SK-N-MC (cell line): ENCODE data around the gene SNX3.

ENCODE experiments used
- DNase-seq: peaks from one replicate; pipeline ENCODE4 v3.0.0-alpha.2; 2011; ENCODE audit warnings: low read depth, low spot score
- H3K27ac ChIP-seq: fragments of 200-600 bp; sonication (generic); 2 replicates; pipeline ENCODE4 v1.5.1; 2016; ENCODE audit warnings: mixed run types
- H3K36me3 ChIP-seq: fragments of 200-600 bp; sonication (generic); 2 replicates; pipeline ENCODE4 v1.6.1; 2017; ENCODE audit warnings: antibody characterized with exemption, low read length, mixed read lengths; ENCODE audit not compliant: insufficient read depth
- H3K4me3 ChIP-seq: fragments of 200-600 bp; sonication (generic); 2 replicates; pipeline ENCODE4 v1.5.1; 2016
- H3K9ac ChIP-seq: fragments of 200-600 bp; sonication (generic); 2 replicates; pipeline ENCODE4 v1.8.0; 2017; ENCODE audit warnings: mixed run types, mixed read lengths; ENCODE audit not compliant: insufficient read length
- H3K9me3 ChIP-seq: fragments of 200-600 bp; sonication (generic); 2 replicates; pipeline ENCODE4 v1.6.1; 2017; ENCODE audit warnings: low read depth, mild to moderate bottlenecking, antibody characterized with exemption, low read length, moderate library complexity, mixed read lengths
- EZH2 ChIP-seq: fragments of 200-600 bp; sonication (generic); IDR thresholded peaks from one replicate; pipeline ENCODE4 v1.6.1; 2017; ENCODE audit warnings: antibody characterized with exemption
- FOXP2 ChIP-seq: optimal IDR thresholded peaks from 2 replicates; pipeline ENCODE3; 2011; ENCODE audit warnings: mild to moderate bottlenecking, moderate library complexity; ENCODE audit not compliant: insufficient read depth; ENCODE audit errors: extremely low read length, control extremely low read depth
- POLR2AphosphoS5 ChIP-seq: IDR thresholded peaks from 2 replicates; pipeline ENCODE4 v1.6.1; 2012; ENCODE audit warnings: mild to moderate bottlenecking, low read depth, low read length, borderline replicate concordance

SNX3 gene

DNA sequence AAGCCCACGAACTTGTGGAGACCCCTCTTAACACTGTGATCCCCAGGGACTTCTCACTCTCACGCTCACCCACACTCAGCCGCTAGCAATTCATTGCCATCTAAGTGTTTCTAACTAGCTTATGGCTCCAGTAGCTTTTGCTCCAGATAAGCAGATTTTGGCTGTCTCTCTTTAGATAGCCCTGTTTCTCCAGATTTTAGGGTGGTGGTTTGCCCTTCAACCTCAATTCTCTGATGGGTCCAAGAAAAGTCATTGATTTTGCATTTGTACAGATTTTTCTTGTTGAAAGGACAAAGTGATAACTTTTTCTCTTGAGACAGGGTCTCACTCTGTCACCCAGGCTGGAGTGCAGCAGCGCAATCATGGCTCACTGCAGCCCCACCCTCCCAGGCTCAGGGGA, 53.8 kb downstream of the SNX3 start:
- H3K4me3 ChIP-seq, result no peak overlapping the region
- TF ChIP-seq EZH2, result no peak

DNA sequence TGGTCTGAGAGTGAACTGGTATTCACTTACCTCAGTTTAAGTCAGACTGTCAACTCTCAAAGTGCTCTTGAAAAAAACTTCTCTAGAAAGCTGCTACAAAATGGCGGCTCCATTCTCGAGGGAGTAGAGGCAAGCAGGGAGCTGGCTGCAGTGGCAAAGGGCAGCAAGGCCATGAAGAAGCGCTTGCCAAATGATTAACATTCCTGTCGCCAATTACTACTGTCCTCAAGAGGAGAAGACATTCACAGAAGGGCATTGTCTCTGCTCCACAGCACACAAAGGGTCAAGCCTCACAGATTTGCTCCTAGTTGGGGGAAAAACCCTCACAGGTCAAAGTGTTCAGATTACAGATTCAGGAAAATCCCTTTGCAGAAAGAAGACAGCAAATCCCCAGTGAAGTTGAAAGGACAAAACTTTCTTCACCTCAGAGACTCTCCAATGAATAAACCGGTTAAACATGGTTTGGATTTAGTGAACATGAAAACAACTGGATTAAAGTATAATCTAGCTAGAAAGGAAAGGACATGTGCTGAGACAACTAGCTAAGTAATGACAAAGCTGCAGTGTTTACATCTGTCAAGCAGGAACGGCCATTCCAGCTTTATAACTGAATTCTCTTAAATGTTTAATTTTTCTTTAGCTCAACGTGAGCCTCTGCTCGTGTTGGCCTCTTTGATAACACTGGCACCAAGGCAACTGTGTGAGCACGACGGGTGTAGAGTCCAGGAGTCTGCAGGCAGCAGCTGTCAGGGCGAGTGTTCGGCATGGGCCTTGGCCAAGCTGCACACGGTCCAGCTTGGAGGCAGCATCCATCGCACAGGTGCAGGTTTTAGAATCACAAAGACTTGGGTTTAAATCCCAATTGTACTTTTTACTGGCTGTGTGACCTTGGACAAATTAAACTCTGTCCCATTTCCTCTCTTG, 57.4 kb downstream of the SNX3 start:
- H3K27ac ChIP-seq, result no peak overlapping the region
- H3K9ac ChIP-seq, result no peak overlapping the region
- H3K4me3 ChIP-seq, result no peak overlapping the region
- TF ChIP-seq FOXP2 (no peak), POLR2AphosphoS5 (no peak), EZH2 (no peak)
- DNase-seq, result no peak
- no peaks in the 10 kb centered on the region for H3K9me3 ChIP-seq
- H3K36me3 ChIP-seq, result peaks cover 8% of the 10 kb centered on the region; the same call in 1 of the 2 replicates

More for the DNA sequence above, 53.8 kb downstream of the SNX3 start:
- Histone ChIP-seq H3K27ac (no peak overlapping the region), H3K36me3 (peaks cover 25% of the 10 kb centered on the region), H3K9me3 (no peaks in the 10 kb centered on the region), H3K9ac (no peak overlapping the region)
- no peak for DNase-seq

DNA sequence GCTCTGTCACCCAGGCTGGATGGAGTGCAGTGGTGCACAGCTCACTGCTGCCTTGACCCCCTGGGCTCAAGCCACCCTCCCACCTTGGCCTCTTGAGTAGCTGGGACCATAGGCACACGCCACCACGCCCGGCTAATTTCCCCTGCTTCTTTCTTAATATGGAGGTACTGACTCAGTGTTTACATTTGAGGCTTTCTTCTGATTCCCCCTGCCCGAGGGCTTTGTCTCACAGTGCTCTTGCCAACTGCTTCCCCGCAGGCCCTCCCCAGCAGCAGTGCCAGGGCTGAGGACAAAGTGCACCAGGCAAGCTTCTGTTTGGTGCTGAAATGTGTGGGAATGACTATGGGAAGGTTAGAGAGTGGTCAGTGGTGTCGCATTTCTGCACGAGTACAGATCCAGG, 60.2 kb downstream of the SNX3 start:
- Histone ChIP-seq H3K36me3 (peaks cover 8% of the 10 kb centered on the region; the same call in 1 of the 2 replicates), H3K4me3 (no peak overlapping the region), H3K9ac (no peak overlapping the region), H3K9me3 (no peaks in the 10 kb centered on the region), H3K27ac (no peak overlapping the region)
- TF ChIP-seq POLR2AphosphoS5, result no peak
- TF ChIP-seq EZH2, result no peak
- TF ChIP-seq FOXP2, result no peak
- DNase-seq, result no peak

DNA sequence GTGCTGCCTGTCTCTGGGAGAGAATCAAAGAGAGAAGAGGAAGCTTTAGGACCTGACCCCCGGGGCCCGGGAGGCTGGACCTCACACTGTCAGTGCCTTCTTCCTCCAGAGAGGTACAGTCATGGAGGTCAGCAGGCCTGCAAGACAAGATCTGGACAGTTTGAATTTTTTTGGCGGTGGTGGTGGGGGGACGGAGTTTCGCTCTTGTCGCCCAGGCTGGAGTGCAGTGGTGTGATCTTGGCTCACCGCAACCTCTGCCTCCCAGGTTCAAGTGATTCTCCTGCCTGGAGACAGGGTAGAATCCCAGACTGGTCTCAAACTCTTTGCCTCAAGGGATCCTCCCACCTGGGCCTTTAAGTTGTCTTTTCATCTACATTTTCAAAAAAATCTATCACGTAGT, 60.7 kb downstream of the SNX3 start:
- Histone ChIP-seq H3K9me3 (no peaks in the 10 kb centered on the region), H3K9ac (no peak overlapping the region), H3K4me3 (no peak overlapping the region), H3K36me3 (peaks cover 8% of the 10 kb centered on the region; the same call in 1 of the 2 replicates), H3K27ac (no peak overlapping the region)
- TF ChIP-seq POLR2AphosphoS5 (no peak), FOXP2 (no peak), EZH2 (no peak)
- no peak for DNase-seq

DNA sequence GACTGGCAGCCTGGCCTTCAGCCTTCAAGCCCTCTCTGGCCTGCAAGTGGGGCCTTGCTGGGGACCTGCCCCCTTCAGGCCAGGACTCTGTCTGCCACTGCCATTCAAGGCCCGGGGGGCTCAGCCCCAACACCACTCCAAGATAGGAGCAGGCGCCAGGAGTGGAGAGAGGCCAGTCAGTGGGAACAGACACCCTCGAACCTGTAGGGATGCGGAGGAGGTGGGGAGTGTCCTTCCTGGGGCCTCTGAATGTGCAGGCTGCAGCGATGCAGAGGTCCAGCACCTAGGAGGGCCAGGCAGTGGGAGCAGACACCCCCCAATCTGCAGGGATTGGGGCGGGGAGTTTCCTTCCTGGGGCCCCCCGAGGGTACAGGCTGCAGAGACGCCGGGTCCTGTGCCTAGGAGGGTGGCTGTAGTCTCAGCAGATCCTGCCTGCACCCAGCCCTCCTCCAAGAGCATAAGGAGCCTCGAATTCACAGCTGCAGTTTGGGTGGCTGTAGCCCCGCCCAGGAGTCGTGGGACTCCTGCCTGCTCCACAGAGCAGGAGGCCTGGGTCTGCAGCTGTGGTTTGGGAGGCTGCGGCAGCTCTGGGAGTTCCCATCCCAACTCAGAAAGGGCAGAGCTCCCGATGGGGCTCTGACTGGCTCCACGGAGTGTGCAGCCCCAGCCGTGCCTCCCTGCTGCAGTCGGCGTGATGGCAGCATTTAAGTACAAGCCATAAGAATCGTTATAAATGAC, 61.9 kb downstream of the SNX3 start:
- peaks cover 8% of the 10 kb centered on the region; the same call in 1 of the 2 replicates for H3K36me3 ChIP-seq
- no peaks in the 10 kb centered on the region for H3K9me3 ChIP-seq
- no peak for TF ChIP-seq POLR2AphosphoS5
- no peak for TF ChIP-seq FOXP2
- TF ChIP-seq EZH2, result no peak
- DNase-seq, result no peak
- no peak overlapping the region for H3K9ac ChIP-seq
- no peak overlapping the region for H3K27ac ChIP-seq
- no peak overlapping the region for H3K4me3 ChIP-seq

DNA sequence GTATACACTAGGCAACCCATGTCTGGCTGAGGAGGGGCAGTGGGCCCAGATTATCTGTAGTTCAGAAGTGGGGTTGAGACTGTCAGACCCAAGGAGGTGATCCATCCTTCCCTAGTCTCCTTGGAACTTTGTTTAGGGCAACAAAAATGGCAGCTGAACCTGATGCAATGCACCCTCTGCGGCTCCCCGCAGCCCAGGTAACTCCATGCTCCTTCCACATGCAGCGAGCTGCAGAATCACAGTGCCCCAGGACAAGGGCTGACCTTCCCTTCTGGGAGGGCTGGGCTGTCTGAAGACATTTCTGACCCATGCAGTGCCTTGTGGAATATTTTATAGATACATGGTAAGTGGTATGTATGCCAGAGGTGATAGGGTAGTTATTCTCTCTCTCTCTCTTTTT, 65.6 kb downstream of the SNX3 start:
- no peak for DNase-seq

DNA sequence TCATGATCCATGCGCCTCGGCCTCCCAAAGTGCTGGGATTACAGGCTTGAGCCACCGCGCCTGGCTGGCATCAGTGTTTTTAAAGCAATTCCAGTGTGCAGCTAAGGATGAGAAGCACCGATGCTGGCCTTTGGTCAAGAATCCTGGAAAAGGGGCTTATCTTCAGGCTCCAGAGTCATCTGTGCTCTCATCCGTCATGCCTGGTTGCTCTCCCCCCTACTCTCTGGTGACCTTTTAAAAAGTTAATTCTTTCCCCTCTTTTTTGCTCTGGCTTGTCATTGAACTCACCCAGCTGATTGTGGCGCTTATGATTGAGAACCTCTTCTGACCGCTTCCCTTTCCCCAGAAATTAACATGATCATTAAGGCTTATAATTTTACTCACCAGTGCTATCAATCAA, 66.3 kb downstream of the SNX3 start:
- H3K9me3 ChIP-seq, result no peaks in the 10 kb centered on the region
- H3K4me3 ChIP-seq, result no peak overlapping the region
- TF ChIP-seq EZH2 (no peak), FOXP2 (no peak), POLR2AphosphoS5 (no peak)
- H3K27ac ChIP-seq, result no peak overlapping the region
- H3K36me3 ChIP-seq, result no peaks in the 10 kb centered on the region
- H3K9ac ChIP-seq, result no peak overlapping the region
- no peak for DNase-seq

More for the DNA sequence above, 65.6 kb downstream of the SNX3 start:
- TF ChIP-seq FOXP2 (no peak), POLR2AphosphoS5 (no peak), EZH2 (no peak)
- Histone ChIP-seq H3K9me3 (no peaks in the 10 kb centered on the region), H3K9ac (no peak overlapping the region), H3K4me3 (no peak overlapping the region), H3K36me3 (no peaks in the 10 kb centered on the region), H3K27ac (no peak overlapping the region)

DNA sequence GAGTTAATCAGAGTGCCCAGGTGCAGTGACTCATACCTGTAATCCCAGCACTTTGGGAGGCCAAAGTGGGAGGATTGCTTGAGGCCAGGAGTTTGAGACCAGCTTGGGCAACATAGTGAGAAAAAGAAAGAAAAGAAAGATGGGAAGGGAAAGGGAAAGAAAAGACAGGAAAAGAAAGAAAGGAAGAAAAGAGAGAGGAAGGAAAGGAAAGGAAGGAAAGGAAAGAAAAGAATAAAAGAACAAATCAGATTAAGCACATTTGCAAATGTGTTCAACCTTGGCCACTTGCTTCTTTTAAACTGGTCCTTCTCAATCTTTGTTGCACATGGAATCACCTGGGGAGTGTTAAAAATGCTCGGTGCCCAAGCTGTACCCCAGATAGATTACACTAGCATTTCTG, 67.0 kb downstream of the SNX3 start:
- Histone ChIP-seq H3K36me3 (no peaks in the 10 kb centered on the region), H3K9me3 (no peaks in the 10 kb centered on the region), H3K9ac (no peak overlapping the region), H3K27ac (no peak overlapping the region), H3K4me3 (no peak overlapping the region)
- TF ChIP-seq POLR2AphosphoS5 (no peak), FOXP2 (no peak), EZH2 (no peak)
- DNase-seq, result no peak

DNA sequence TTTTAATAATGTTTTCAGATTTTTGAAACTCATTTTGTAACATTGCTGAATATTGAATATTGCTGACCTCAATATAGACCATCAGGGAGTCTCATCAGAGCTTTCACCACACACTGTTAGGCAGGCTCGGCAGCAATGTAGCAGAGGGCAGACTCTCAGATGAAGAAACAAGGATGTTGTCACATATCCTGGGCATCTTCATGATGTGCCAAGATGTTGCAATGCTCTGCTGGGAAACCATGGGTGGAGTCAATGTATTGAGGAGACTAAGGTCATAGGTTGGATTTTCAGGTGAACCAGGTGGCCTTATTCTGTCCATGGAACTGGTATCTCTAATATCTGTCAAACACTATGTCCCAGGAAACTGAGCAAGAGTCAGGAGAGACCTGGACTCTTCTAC, 67.7 kb downstream of the SNX3 start:
- H3K9me3 ChIP-seq, result no peaks in the 10 kb centered on the region
- H3K36me3 ChIP-seq, result no peaks in the 10 kb centered on the region
- no peak overlapping the region for H3K27ac ChIP-seq
- no peak for DNase-seq
- no peak overlapping the region for H3K4me3 ChIP-seq
- TF ChIP-seq EZH2 (no peak), FOXP2 (no peak)
- no peak overlapping the region for H3K9ac ChIP-seq
